GM18951 (cell line): ENCODE measurements around the gene F13B.
"Not testable (repeated sequence)": the region's sequence is repeated elsewhere in the genome, so short reads cannot be mapped to it uniquely, and the experiment has no call there.

Experiments used
- POLR2A ChIP-seq: IDR thresholded peaks from 4 replicates; pipeline ENCODE4 v1.6.1; 2011; ENCODE audit warnings: mild to moderate bottlenecking; ENCODE audit not compliant: insufficient read length, insufficient read depth; ENCODE audit errors: extremely low read depth
- in situ Hi-C: fragments of 300-500 bp; cut with MboI; formaldehyde crosslinking; loops from one replicate; pipeline ENCODE4 v1.12.0; 2022; ENCODE audit warnings: low sequenced_read_pairs, mixed read lengths, inconsistent platforms; ENCODE audit not compliant: unreplicated experiment

Gene F13B

GRCh38 chr1:197024460-197024859 is 42.6 kb downstream of the F13B start:
- TF ChIP-seq POLR2A: no peak
- in situ Hi-C loops: no loop called here

- in situ Hi-C loops: no loop called here
- TF ChIP-seq POLR2A: no peak
Measured at GRCh38 chr1:197021716-197022115, 45.3 kb downstream of the F13B start.

DNA sequence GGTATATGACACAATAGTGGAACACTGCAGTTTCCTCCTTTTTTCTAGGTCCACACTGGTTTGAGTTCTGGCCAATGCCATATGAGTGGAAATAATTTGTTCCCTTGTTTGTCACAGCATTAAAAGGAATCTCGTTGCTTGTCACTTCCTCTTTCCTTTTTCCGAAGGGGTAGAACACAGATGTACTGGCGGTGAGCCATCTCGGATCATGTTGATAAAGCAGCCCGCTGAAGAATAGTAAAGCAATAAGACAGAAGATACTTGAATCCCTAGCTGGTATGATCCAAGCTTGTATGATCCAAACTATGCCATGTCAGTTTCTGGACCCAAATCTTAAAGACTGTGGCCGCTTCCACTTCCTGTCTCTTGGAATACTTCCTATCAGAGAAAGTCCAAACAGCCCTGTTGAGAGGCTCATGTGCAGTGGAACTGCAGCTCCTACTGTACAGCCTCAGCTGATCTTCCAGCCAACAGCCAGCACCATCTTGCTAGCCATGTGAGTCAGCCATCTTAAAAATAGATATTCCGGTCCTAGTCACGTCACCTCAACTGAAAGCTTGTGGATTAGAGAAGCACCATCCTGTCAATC is 49.4 kb downstream of the F13B start:
- in situ Hi-C loops: no loop called here
- no peak for TF ChIP-seq POLR2A

GRCh38 chr1:197016751-197017150 is 50.3 kb downstream of the F13B start:
- in situ Hi-C loops: no loop called here
- no peak for TF ChIP-seq POLR2A

DNA sequence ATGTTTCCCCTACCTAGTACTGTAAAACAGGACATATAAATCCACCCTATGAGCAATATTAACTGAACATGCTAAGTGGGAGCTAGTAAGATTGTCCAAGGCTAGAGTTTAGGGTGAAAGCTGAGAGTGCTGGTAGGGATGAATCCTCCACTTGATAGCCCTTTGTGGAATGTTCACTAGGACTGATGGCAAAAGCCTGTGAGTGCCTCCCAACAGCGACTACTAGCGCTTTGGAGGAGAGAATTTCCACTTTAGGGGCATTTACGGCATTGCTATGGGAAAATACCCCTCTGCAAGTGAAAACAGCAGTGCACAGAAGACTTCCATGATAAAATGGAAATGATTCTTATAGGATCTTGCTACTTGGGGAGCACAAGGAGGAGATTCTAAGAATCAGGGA is 53.8 kb downstream of the F13B start:
- no peak for TF ChIP-seq POLR2A
- in situ Hi-C loops: no loop called here

GRCh38 chr1:197011614-197012013 is 55.4 kb downstream of the F13B start:
- in situ Hi-C loops: no loop called here
- TF ChIP-seq POLR2A: no peak

GRCh38 chr1:197008861-197009260 is 58.2 kb downstream of the F13B start:
- in situ Hi-C loops: no loop called here
- TF ChIP-seq POLR2A: no peak

GRCh38 chr1:197003132-197003531 is 63.9 kb downstream of the F13B start:
- in situ Hi-C loops: no loop called here
- no peak for TF ChIP-seq POLR2A

GRCh38 chr1:197001828-197002227 is 65.2 kb downstream of the F13B start:
- no peak for TF ChIP-seq POLR2A
- in situ Hi-C loops: no loop called here

GRCh38 chr1:196997423-196997822 is 69.6 kb downstream of the F13B start:
- no peak for TF ChIP-seq POLR2A
- in situ Hi-C loops: no loop called here

GRCh38 chr1:196993916-196994315 is 73.1 kb downstream of the F13B start:
- no peak for TF ChIP-seq POLR2A
- in situ Hi-C loops: no loop called here

DNA sequence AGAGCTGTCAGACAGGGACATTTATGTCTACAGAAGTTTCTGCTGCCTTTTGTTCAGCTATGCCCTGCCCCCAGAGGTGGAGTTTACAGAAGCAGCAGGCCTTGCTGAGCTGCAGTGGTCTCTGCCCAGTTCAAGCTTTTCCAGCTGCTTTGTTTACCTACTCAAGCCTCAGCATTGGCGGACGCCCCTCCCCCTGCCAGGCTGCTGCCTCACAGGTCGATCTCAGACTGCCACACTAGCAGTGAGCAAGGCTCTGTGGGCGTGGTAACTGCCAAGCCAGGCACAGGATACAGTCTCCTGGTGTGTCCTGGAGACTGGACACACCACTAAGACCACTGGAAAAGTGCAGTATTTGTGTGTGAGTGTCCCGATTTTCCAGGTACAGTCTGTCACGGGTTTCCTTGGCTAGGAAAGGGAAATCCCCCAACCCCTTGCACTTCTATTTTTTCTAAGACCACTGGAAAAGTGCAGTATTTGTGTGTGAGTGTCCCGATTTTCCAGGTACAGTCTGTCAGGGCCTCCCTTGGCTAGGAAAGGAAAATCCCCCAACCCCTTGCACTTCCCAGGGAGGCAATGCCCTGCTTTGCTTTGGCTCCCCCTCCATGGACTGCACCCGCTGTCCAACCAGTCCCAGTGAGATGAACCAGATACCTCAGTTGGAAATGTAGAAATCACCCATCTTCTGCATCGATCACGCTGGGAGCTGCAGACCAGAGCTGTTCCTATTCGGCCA is 75.0 kb downstream of the F13B start:
- in situ Hi-C loops: not testable (repeated sequence)
